Type B pancreatic cell (in vitro differentiated cells): ENCODE results near the gene SERPINA4. TPM values are rescaled to one million over a fixed set of nuclear protein-coding genes. Genes with fewer than 3 reads are reported as not detected.

Experiments
- DNase-seq: peaks from one replicate; pipeline ENCODE4 v3.0.0; 2021; ENCODE audit warnings: mixed read lengths; ENCODE audit not compliant: unreplicated experiment; ENCODE audit errors: extremely low spot score
- H3K27ac Mint-ChIP-seq: 2 replicates; pipeline ENCODE4 v1.8.0; 2021; ENCODE audit warnings: mild to moderate bottlenecking, mixed read lengths
- H3K27me3 Mint-ChIP-seq: 2 replicates; pipeline ENCODE4 v1.8.0; 2021; ENCODE audit warnings: mixed read lengths
- H3K36me3 Mint-ChIP-seq: 2 replicates; pipeline ENCODE4 v1.8.0; 2021; ENCODE audit warnings: mixed read lengths
- H3K4me1 Mint-ChIP-seq: one replicate; pipeline ENCODE4 v1.8.0; 2021; ENCODE audit warnings: mixed read lengths; ENCODE audit not compliant: unreplicated experiment
- H3K4me3 Mint-ChIP-seq: 2 replicates; pipeline ENCODE4 v1.8.0; 2021; ENCODE audit warnings: mild to moderate bottlenecking, mixed read lengths
- H3K9me3 Mint-ChIP-seq: 2 replicates; pipeline ENCODE4 v1.8.0; 2021; ENCODE audit warnings: mixed read lengths
- CTCF ChIP-seq: fragments of 200-600 bp; sonication (generic); conservative IDR thresholded peaks from 2 replicates; pipeline ENCODE4 v1.5.0; 2021; ENCODE audit warnings: antibody characterized with exemption, mild to moderate bottlenecking
- total RNA-seq: library from RNA; stranded (reverse); gene quantifications from 2 replicates; pipeline ENCODE4 v1.2.1, GENCODE V29; 2021; ENCODE audit warnings: low replicate concordance

The SERPINA4 gene
- total RNA-seq, 1 donor from 2014 or later, result 1.4 TPM

DNA sequence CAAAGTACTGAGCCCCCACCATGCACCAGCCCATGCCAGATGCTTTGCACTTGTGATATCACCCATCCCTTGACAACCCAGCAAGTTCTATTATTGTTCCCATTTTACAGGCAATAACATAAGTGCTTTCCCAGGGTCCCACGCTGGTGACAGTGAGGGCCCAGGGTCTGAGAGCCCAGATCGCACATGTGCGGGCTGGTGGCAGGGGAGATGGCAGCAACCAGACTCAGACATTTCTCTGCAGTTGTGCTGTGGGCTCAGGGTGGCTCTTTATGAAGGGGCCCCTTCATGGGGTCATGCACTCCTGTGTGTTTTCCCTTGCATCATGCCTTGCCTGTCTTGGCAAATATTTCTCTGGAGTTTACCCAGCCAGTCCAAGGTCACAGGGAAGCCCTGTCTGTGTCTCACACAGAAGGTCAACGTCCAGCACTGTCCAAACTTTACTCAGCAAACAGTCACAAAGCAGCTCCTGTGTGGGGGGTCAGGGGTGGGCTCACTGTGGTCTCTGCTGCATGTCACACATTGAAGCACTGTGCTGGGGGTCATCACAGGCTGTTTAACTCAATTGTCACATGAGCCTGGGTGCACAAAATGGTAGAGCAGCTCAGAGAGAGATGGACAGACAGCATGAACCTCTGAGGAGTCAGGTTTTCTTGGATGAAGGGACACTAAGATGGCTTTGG is 32.6 kb downstream of the SERPINA4 start:
- Mint-ChIP-seq H3K4me3 (no peak overlapping the region), H3K36me3 (no peaks in the 10 kb centered on the region), H3K9me3 (peaks cover 10% of the 10 kb centered on the region), H3K27me3 (no peaks in the 10 kb centered on the region), H3K27ac (no peak overlapping the region), H3K4me1 (peaks cover 27% of the 10 kb centered on the region)
- DNase-seq, result no peak
- no peak for TF ChIP-seq CTCF

DNA sequence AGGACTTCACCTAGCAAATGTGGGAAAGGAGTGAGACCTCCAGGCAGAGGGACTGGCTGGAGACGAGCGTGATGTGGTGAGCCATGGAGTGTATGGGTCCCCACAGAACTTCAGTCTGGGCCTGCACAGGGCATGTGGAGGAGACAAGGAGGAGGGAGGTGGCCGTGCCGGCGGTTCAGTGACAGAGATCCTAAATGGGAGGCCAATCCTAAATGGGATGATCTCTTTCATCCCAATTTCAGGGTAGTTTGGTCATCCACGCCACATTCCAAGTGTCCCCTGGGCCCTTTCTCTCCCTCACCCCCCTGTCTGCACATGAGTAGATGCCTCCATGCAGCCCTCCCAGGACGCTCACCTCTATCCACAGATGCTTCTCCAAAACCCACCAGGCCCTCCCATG is 33.2 kb downstream of the SERPINA4 start:
- no peak for DNase-seq
- H3K4me1 Mint-ChIP-seq, result peaks cover 33% of the 10 kb centered on the region
- H3K27ac Mint-ChIP-seq, result no peak overlapping the region
- peaks cover 10% of the 10 kb centered on the region for H3K9me3 Mint-ChIP-seq
- no peak for TF ChIP-seq CTCF
- H3K4me3 Mint-ChIP-seq, result no peak overlapping the region
- H3K36me3 Mint-ChIP-seq, result no peaks in the 10 kb centered on the region
- no peaks in the 10 kb centered on the region for H3K27me3 Mint-ChIP-seq

DNA sequence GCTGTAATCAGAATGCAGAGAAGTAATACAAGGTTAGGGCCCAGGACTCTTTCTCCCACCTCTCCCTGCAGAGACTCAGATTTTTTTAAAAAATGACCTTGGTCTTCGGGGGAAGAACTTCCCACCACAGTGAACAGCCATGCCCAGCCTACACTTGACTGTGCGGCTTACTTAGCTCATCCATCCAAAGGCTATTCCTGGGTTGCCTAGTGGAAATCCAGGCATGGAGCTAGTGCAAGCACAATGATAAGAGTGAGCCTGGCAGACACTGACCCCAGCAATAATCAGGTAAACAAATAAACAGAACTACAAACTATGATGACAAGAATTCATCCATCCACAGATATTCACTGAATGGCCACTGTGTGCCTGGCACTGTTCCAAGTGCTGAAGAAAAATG is 34.7 kb downstream of the SERPINA4 start:
- Mint-ChIP-seq H3K4me1 (peaks cover 44% of the 10 kb centered on the region), H3K36me3 (no peaks in the 10 kb centered on the region), H3K27ac (no peak overlapping the region), H3K9me3 (peaks cover 8% of the 10 kb centered on the region), H3K4me3 (no peak overlapping the region), H3K27me3 (no peaks in the 10 kb centered on the region)
- TF ChIP-seq CTCF, result no peak
- no peak for DNase-seq

- Mint-ChIP-seq H3K36me3 (no peaks in the 10 kb centered on the region), H3K27me3 (no peaks in the 10 kb centered on the region), H3K4me1 (peaks cover 47% of the 10 kb centered on the region), H3K27ac (no peak overlapping the region), H3K9me3 (peaks cover 4% of the 10 kb centered on the region), H3K4me3 (no peak overlapping the region)
- no peak for DNase-seq
- TF ChIP-seq CTCF, result no peak
Measured at GRCh38 chr14:94596361-94596760, 35.1 kb downstream of the SERPINA4 start.

GRCh38 chr14:94597788-94598187 is 36.5 kb downstream of the SERPINA4 start:
- H3K27ac Mint-ChIP-seq, result no peak overlapping the region
- H3K27me3 Mint-ChIP-seq, result no peaks in the 10 kb centered on the region
- H3K9me3 Mint-ChIP-seq, result no peaks in the 10 kb centered on the region
- H3K4me3 Mint-ChIP-seq, result no peak overlapping the region
- no peaks in the 10 kb centered on the region for H3K36me3 Mint-ChIP-seq
- peaks cover 52% of the 10 kb centered on the region for H3K4me1 Mint-ChIP-seq
- DNase-seq, result no peak
- no peak for TF ChIP-seq CTCF

- Mint-ChIP-seq H3K36me3 (no peaks in the 10 kb centered on the region), H3K9me3 (no peaks in the 10 kb centered on the region), H3K27me3 (no peaks in the 10 kb centered on the region), H3K4me3 (no peak overlapping the region), H3K4me1 (peaks cover 52% of the 10 kb centered on the region), H3K27ac (peak overlapping the region; percentile 84)
- no peak for DNase-seq
- no peak for TF ChIP-seq CTCF
Measured at GRCh38 chr14:94598506-94598815, 37.2 kb downstream of the SERPINA4 start.
